GM19238 (cell line): ENCODE measurements around the gene IFI35.

Experiments
- DNase-seq: peaks from one replicate; pipeline ENCODE4 v3.0.0; 2011; ENCODE audit warnings: low spot score; ENCODE audit not compliant: insufficient read length

IFI35 gene

GRCh38 chr17:43056051-43056450 is 49.5 kb downstream of the IFI35 start:
- no peak for DNase-seq

- no peak for DNase-seq
Observed at GRCh38 chr17:43062984-43063638, 56.5 kb downstream of the IFI35 start.
